Measurements from ENCODE around the gene PCGF3. TPM values are rescaled to one million over a fixed set of nuclear protein-coding genes. Genes with fewer than 3 reads are reported as not detected.

The PCGF3 gene
- total RNA-seq, 2 experiments from 2014 or later: 24.7 to 25.9 TPM

GRCh38 chr4:712916-713632 lies 7.4 kb downstream of the PCGF3 start:
- intact Hi-C loops (cut with micrococcal nuclease): no loop called here
- Mint-ChIP-seq H3K4me3 (no peak overlapping the region), H3K4me1 (ENCODE audit: low read depth) (peaks cover 26% of the 10 kb centered on the region), H3K27ac (no peak overlapping the region), H3K36me3 (ENCODE audit: low read depth) (no peaks in the 10 kb centered on the region), H3K9me3 (no peaks in the 10 kb centered on the region), H3K27me3 (ENCODE audit: low read depth) (no peaks in the 10 kb centered on the region)
- CTCF ChIA-PET: no interaction called here
- DNase-seq: no peak

DNA sequence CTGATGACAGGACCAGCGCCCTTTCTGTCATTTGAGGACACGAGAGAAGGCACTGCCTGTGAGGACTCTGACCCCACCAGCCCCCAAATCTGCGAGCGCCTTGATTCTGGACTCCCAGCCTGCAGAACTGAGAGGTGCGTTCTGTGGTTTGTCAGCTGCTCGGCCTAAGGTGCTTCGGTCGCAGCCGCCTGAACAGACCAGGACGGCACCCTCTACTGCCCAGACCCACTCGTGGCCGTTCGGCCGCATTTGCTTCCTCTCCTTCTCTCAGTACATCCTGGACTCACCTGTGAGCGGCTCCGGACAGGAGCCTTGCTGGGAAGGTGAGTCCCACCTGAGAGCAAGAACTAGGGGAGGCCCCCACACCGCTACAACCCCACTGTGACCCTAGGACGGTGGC lies 8.5 kb downstream of the PCGF3 start:
- Mint-ChIP-seq H3K36me3 (ENCODE audit: low read depth) (no peaks in the 10 kb centered on the region), H3K27ac (no peak overlapping the region), H3K4me1 (ENCODE audit: low read depth) (peaks cover 20% of the 10 kb centered on the region), H3K9me3 (no peaks in the 10 kb centered on the region), H3K27me3 (ENCODE audit: low read depth) (no peaks in the 10 kb centered on the region), H3K4me3 (no peak overlapping the region)
- no peak for DNase-seq
- intact Hi-C loops (cut with micrococcal nuclease): no loop called here
- CTCF ChIA-PET: no interaction called here

- Mint-ChIP-seq H3K27me3 (ENCODE audit: low read depth) (no peaks in the 10 kb centered on the region), H3K4me1 (ENCODE audit: low read depth) (peaks cover 11% of the 10 kb centered on the region), H3K9me3 (no peaks in the 10 kb centered on the region), H3K27ac (no peak overlapping the region), H3K4me3 (no peak overlapping the region), H3K36me3 (ENCODE audit: low read depth) (peaks cover 13% of the 10 kb centered on the region)
- no peak for DNase-seq
- CTCF ChIA-PET: interaction anchor here (0.7 kb wide), 1 partner anchor 9 kb away, joined by 3 read pairs; no protein-coding TSS in a partner anchor
- intact Hi-C loops (cut with micrococcal nuclease): no loop called here
Measured at GRCh38 chr4:717601-718320, 12.1 kb downstream of the PCGF3 start.

- CTCF ChIA-PET: no interaction called here
- Mint-ChIP-seq H3K4me1 (ENCODE audit: low read depth) (peaks cover 11% of the 10 kb centered on the region), H3K27ac (no peak overlapping the region), H3K36me3 (ENCODE audit: low read depth) (peaks cover 18% of the 10 kb centered on the region), H3K9me3 (no peaks in the 10 kb centered on the region), H3K4me3 (no peak overlapping the region), H3K27me3 (ENCODE audit: low read depth) (no peaks in the 10 kb centered on the region)
- intact Hi-C loops (cut with micrococcal nuclease): no loop called here
- DNase-seq: no peak
Measured at GRCh38 chr4:718460-718859, 12.8 kb downstream of the PCGF3 start.

DNA sequence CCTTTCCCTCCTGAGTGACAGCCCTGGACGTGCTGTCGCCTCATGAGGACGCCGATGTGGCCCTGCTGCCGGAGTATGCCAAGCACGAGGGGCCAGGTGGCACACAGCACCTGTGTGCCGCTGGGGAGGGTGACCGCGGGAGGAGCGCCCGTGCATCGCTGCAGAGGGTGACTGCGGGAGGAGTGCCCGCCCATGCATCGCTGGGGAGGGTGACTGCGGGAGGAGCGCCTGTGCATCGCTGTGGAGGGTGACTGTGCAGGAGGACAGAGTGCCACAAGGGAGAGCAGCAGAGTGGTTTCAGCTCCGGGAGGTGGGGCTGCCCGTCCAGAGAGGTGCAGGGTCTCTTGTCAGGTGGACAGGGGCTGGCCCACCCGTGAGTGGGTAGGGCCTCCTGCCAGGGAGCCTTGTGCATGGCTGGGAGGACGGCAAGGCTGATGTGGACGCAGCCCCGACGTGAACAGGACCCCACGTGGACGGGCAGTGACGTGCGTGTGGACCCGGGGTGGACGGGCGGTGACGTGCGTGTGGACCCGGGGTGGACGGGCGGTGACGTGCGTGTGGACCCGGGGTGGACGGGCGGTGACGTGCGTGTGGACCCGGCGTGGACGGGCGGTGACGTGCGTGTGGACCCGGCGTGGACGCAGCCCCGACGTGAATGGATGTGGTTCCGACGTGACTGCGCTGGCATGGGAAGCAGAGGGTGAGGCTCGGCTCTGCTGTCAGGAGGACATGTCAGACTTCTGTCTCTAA lies 14.7 kb downstream of the PCGF3 start:
- CTCF ChIA-PET: no interaction called here
- H3K36me3 Mint-ChIP-seq (ENCODE audit: low read depth): peaks cover 21% of the 10 kb centered on the region
- H3K27me3 Mint-ChIP-seq (ENCODE audit: low read depth): no peaks in the 10 kb centered on the region
- peaks cover 9% of the 10 kb centered on the region for H3K4me1 Mint-ChIP-seq (ENCODE audit: low read depth)
- H3K9me3 Mint-ChIP-seq: no peaks in the 10 kb centered on the region
- intact Hi-C loops (cut with micrococcal nuclease): no loop called here
- H3K27ac Mint-ChIP-seq: no peak overlapping the region
- no peak overlapping the region for H3K4me3 Mint-ChIP-seq
- no peak for DNase-seq

DNA sequence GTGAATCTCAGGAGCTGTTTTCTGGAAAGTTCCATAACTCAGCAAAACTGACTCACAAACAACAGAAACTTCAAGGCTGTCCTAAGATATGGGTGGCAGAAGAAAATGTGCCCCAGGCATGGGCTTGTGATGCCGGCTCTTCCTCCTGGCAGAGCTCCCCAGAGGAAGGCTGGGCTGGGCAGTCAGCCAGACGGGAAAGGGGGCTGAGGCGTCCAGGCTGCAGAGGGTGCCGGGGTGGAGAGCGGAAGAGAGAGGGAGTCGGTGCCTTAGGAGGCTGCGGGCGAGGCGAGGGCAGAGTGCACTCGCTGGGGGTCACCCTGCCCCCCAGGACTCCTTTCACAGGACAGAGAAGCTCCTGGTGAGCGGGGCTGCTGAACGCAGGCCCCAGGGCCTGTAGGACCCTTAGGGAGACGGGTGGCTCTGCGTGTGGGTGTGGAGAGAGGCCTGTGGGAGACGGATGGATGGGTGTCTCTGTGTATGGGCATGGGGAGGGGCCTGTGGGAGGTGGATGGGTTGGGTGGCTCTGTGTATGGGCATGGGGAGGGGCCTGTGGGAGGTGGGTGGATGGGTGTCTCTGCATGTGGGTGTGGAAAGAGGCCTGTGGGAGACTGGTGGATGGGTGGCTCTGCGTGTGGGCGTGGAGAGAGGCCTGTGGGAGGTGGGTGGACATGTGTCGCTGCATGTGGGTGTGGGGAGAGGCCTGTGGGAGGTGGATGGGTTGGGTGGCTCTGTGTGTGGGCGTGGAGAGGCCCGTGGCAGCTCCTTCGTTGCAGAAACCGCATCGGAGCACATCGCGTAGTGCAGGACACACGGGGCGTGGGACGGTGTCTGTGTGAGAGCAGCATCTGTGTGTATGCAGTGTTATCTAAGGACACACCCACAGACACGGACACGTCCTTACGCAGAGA lies 15.9 kb downstream of the PCGF3 start:
- CTCF ChIA-PET: interaction anchor here (1.4 kb wide), 1 partner anchor 12 kb away, joined by 4 read pairs; no protein-coding TSS in a partner anchor
- H3K27ac Mint-ChIP-seq: no peak overlapping the region
- peaks cover 9% of the 10 kb centered on the region for H3K4me1 Mint-ChIP-seq (ENCODE audit: low read depth)
- no peak overlapping the region for H3K4me3 Mint-ChIP-seq
- H3K27me3 Mint-ChIP-seq (ENCODE audit: low read depth): no peaks in the 10 kb centered on the region
- peaks cover 21% of the 10 kb centered on the region for H3K36me3 Mint-ChIP-seq (ENCODE audit: low read depth)
- no peak for DNase-seq
- intact Hi-C loops (cut with micrococcal nuclease): no loop called here
- H3K9me3 Mint-ChIP-seq: no peaks in the 10 kb centered on the region

DNA sequence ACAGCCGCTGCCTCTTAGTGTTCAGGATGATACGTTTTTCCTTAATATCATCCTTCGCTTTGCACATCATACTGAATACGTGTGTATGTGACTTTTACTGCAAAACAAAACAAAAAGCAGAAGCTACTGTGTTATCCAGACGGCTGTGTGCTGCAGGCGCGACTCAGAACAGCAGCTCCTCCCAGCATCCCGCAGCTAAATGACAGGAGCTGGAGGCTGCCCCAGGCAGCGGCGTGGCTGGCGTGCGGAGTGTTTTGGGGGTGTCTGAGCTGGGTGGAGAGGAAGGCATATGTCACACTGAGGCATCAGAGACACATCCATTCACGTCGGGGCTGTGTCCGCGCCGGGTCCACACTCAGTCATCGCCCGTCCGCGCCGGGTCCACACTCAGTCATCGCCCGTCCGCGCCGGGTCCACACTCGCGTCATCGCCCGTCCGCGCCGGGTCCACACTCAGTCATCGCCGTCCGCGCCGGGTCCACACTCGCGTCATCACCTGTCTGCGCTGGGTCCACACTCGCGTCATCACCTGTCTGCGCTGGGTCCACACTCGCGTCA lies 16.6 kb downstream of the PCGF3 start:
- Mint-ChIP-seq H3K9me3 (no peaks in the 10 kb centered on the region), H3K27ac (no peak overlapping the region), H3K4me1 (ENCODE audit: low read depth) (peaks cover 9% of the 10 kb centered on the region), H3K27me3 (ENCODE audit: low read depth) (no peaks in the 10 kb centered on the region), H3K4me3 (no peak overlapping the region), H3K36me3 (ENCODE audit: low read depth) (peaks cover 21% of the 10 kb centered on the region)
- no peak for DNase-seq
- intact Hi-C loops (cut with micrococcal nuclease): no loop called here
- CTCF ChIA-PET: interaction anchor here (1.4 kb wide), 1 partner anchor 12 kb away, joined by 4 read pairs; no protein-coding TSS in a partner anchor

DNA sequence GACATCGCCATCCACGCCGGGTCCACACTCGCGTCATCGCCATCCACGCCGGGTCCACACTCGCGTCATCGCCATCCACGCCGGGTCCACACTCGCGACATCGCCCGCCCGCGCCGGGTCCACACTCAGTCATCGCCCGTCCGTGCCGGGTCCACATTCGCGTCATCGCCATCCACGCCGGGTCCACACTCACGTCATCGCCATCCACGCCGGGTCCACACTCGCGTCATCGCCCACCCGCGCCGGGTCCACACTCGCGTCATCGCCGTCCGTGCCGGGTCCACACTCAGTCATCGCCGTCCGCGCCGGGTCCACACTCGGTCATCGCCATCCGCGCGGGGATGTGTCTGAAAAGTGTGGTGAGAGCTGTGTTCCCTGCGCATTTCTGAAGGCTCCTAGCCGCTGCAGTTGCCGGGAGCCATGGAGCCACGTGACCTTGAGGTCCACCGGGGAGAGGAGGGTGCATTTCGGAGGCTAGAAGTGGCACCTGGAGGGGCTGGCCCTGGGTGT lies 17.3 kb downstream of the PCGF3 start:
- H3K9me3 Mint-ChIP-seq: no peaks in the 10 kb centered on the region
- no peak for DNase-seq
- intact Hi-C loops (cut with micrococcal nuclease): no loop called here
- peaks cover 21% of the 10 kb centered on the region for H3K36me3 Mint-ChIP-seq (ENCODE audit: low read depth)
- no peak overlapping the region for H3K27ac Mint-ChIP-seq
- CTCF ChIA-PET: interaction anchor here (0.7 to 0.8 kb wide), 2 partner anchors 18 to 90 kb away, joined by 4 to 8 read pairs; no protein-coding TSS in a partner anchor
- peaks cover 4% of the 10 kb centered on the region for H3K4me1 Mint-ChIP-seq (ENCODE audit: low read depth)
- no peaks in the 10 kb centered on the region for H3K27me3 Mint-ChIP-seq (ENCODE audit: low read depth)
- H3K4me3 Mint-ChIP-seq: no peak overlapping the region

GRCh38 chr4:723751-724530 lies 18.3 kb downstream of the PCGF3 start:
- H3K9me3 Mint-ChIP-seq: no peaks in the 10 kb centered on the region
- no peaks in the 10 kb centered on the region for H3K27me3 Mint-ChIP-seq (ENCODE audit: low read depth)
- peaks cover 4% of the 10 kb centered on the region for H3K4me1 Mint-ChIP-seq (ENCODE audit: low read depth)
- H3K4me3 Mint-ChIP-seq: no peak overlapping the region
- CTCF ChIA-PET: interaction anchor here (0.8 kb wide), 1 partner anchor 17 kb away, joined by 4 read pairs; no protein-coding TSS in a partner anchor
- intact Hi-C loops (cut with micrococcal nuclease): no loop called here
- H3K36me3 Mint-ChIP-seq (ENCODE audit: low read depth): peaks cover 21% of the 10 kb centered on the region
- DNase-seq: no peak
- no peak overlapping the region for H3K27ac Mint-ChIP-seq

GRCh38 chr4:725391-726234 lies 20.0 kb downstream of the PCGF3 start:
- Mint-ChIP-seq H3K4me3 (no peak overlapping the region), H3K36me3 (ENCODE audit: low read depth) (peaks cover 19% of the 10 kb centered on the region), H3K27me3 (ENCODE audit: low read depth) (no peaks in the 10 kb centered on the region), H3K4me1 (ENCODE audit: low read depth) (peaks cover 4% of the 10 kb centered on the region), H3K9me3 (no peaks in the 10 kb centered on the region), H3K27ac (peak overlapping the region; percentile 18)
- CTCF ChIA-PET: interaction anchor here (0.6 kb wide), 1 partner anchor 8 kb away, joined by 3 read pairs; no protein-coding TSS in a partner anchor
- no peak for DNase-seq
- intact Hi-C loops (cut with micrococcal nuclease): no loop called here

All from activated naive CD4-positive, alpha-beta T cell treated with anti-CD3 and anti-CD28 coated beads for 36 hours (primary cell).